HEK293 (cell line): ENCODE data around the gene ZNF503.
A peak's percentile ranks its signal among the peaks of the same experiment; 100 is the strongest.

Experiments used
- CTCF ChIA-PET: fragments of 350-600 bp; formaldehyde crosslinking; extraction: SDS; loops from one replicate; lab custom pipeline; 2021; ENCODE audit warnings: antibody characterized with exemption; lab: Yijun Ruan, JAX
- POLR2A ChIA-PET: fragments of 300-600 bp; formaldehyde crosslinking; extraction: SDS; loops from one replicate; lab custom pipeline; 2020; ENCODE audit warnings: antibody characterized with exemption, inconsistent platforms; lab: Yijun Ruan, JAX
- H3K27ac ChIP-seq: fragments of 200-500 bp; sonication (Bioruptor generic); 2 replicates; pipeline ENCODE4 v1.5.1; 2014; ENCODE audit warnings: low read depth, low read length, control low read depth, inconsistent platforms; ENCODE audit errors: extremely low read depth
- H3K36me3 ChIP-seq, 2 experiments: fragments of 200-500 bp in 1 of 2; sonication (Bioruptor generic) in 1 of 2; 1 replicate in 1 of 2; 2 replicates in 1 of 2; pipeline ENCODE4 v1.5.1; 2014 to 2017; ENCODE audit warnings: inconsistent platforms in 2 of 2, low read length in 2 of 2; ENCODE audit not compliant: control insufficient read depth in 2 of 2, insufficient read depth in 1 of 2
- H3K4me1 ChIP-seq: fragments of 200-500 bp; sonication (Bioruptor generic); 2 replicates; pipeline ENCODE4 v1.5.1; 2014; ENCODE audit warnings: mild to moderate bottlenecking, low read length, inconsistent platforms; ENCODE audit not compliant: control insufficient read depth, insufficient read depth
- H3K4me3 ChIP-seq: 2 replicates; pipeline ENCODE4 v1.5.1; 2011; ENCODE audit warnings: low read depth, mild to moderate bottlenecking, control low read depth, low read length, moderate library complexity
- H3K9me3 ChIP-seq: fragments of 200-500 bp; sonication (Bioruptor generic); 2 replicates; pipeline ENCODE4 v1.5.1; 2014; ENCODE audit warnings: low read depth, low read length, inconsistent platforms; ENCODE audit not compliant: control insufficient read depth, insufficient read depth
- BCL11A ChIP-seq: fragments of 450-650 bp; formaldehyde crosslinking; IDR thresholded peaks from 2 replicates; pipeline ENCODE4 v1.5.1; 2016; ENCODE audit warnings: low read depth, missing biosample characterization, missing genetic modification characterization
- KLF10 ChIP-seq: fragments of 450-650 bp; IDR thresholded peaks from 2 replicates; pipeline ENCODE4 v1.5.1; 2018; ENCODE audit warnings: missing biosample characterization, mild to moderate bottlenecking, missing genetic modification characterization
- SCRT2 ChIP-seq: fragments of 450-650 bp; formaldehyde crosslinking; IDR thresholded peaks from 2 replicates; pipeline ENCODE4 v1.5.1; 2016; ENCODE audit warnings: missing biosample characterization, missing genetic modification characterization
- SETDB1 ChIP-seq: IDR thresholded peaks from one replicate; pipeline ENCODE4 v1.6.1; 2017; ENCODE audit warnings: mild to moderate bottlenecking, low read length, moderate library complexity, mixed read lengths; ENCODE audit not compliant: insufficient read length
- TRIM28 ChIP-seq: IDR thresholded peaks from 2 replicates; pipeline ENCODE4 v1.6.1; 2011; ENCODE audit warnings: low read length, control low read depth, borderline replicate concordance
- ZBTB21 ChIP-seq: fragments of 450-650 bp; formaldehyde crosslinking; IDR thresholded peaks from 2 replicates; pipeline ENCODE4 v1.5.1; 2017; ENCODE audit warnings: missing biosample characterization, missing genetic modification characterization
- ZFHX2 ChIP-seq: fragments of 450-650 bp; formaldehyde crosslinking; conservative IDR thresholded peaks from 2 replicates; pipeline ENCODE4 v1.5.1; 2016; ENCODE audit warnings: missing biosample characterization, missing genetic modification characterization
- ZNF112 ChIP-seq: fragments of 450-650 bp; formaldehyde crosslinking; IDR thresholded peaks from 2 replicates; pipeline ENCODE4 v1.5.0; 2017; ENCODE audit warnings: missing biosample characterization, missing genetic modification characterization
- ZNF121 ChIP-seq: fragments of 450-650 bp; formaldehyde crosslinking; IDR thresholded peaks from 2 replicates; pipeline ENCODE4 v1.5.1; 2016; ENCODE audit warnings: missing biosample characterization, missing genetic modification characterization
- ZNF16 ChIP-seq: fragments of 450-650 bp; formaldehyde crosslinking; IDR thresholded peaks from 2 replicates; pipeline ENCODE4 v1.5.1; 2016; ENCODE audit warnings: low read depth, missing biosample characterization, missing genetic modification characterization
- ZNF311 ChIP-seq: fragments of 450-650 bp; formaldehyde crosslinking; IDR thresholded peaks from 2 replicates; pipeline ENCODE4 v1.5.1; 2017; ENCODE audit warnings: missing biosample characterization, missing genetic modification characterization, borderline replicate concordance
- ZNF423 ChIP-seq: fragments of 450-650 bp; formaldehyde crosslinking; IDR thresholded peaks from 2 replicates; pipeline ENCODE4 v1.5.1; 2016; ENCODE audit warnings: missing biosample characterization, missing genetic modification characterization
- ZNF510 ChIP-seq: fragments of 450-650 bp; formaldehyde crosslinking; IDR thresholded peaks from 2 replicates; pipeline ENCODE4 v1.5.1; 2018; ENCODE audit warnings: mild to moderate bottlenecking, missing genetic modification characterization, missing biosample characterization; ENCODE audit not compliant: insufficient replicate concordance
- ZNF585B ChIP-seq: fragments of 450-650 bp; formaldehyde crosslinking; IDR thresholded peaks from 2 replicates; pipeline ENCODE4 v1.5.1; 2016; ENCODE audit warnings: missing biosample characterization, missing genetic modification characterization
- ZNF670 ChIP-seq: fragments of 450-650 bp; formaldehyde crosslinking; IDR thresholded peaks from 2 replicates; pipeline ENCODE4 v1.5.1; 2016; ENCODE audit warnings: missing biosample characterization, missing genetic modification characterization, low read depth
- ZNF701 ChIP-seq: fragments of 450-650 bp; formaldehyde crosslinking; IDR thresholded peaks from 2 replicates; pipeline ENCODE4 v1.5.1; 2016; ENCODE audit warnings: missing biosample characterization, missing genetic modification characterization
- ZNF792 ChIP-seq: fragments of 450-650 bp; formaldehyde crosslinking; IDR thresholded peaks from 2 replicates; pipeline ENCODE4 v1.5.1; 2016; ENCODE audit warnings: missing biosample characterization, missing genetic modification characterization
- ZNF830 ChIP-seq: fragments of 450-650 bp; IDR thresholded peaks from 2 replicates; pipeline ENCODE4 v1.5.0; 2018; ENCODE audit warnings: missing biosample characterization, missing genetic modification characterization, low read depth, mild to moderate bottlenecking, moderate library complexity
- ZNF837 ChIP-seq: fragments of 450-650 bp; formaldehyde crosslinking; IDR thresholded peaks from 2 replicates; pipeline ENCODE4 v1.5.1; 2016; ENCODE audit warnings: missing biosample characterization, missing genetic modification characterization
- TF ChIP-seq, protein P1 (sequence below): fragments of 450-650 bp; formaldehyde crosslinking; IDR thresholded peaks from 2 replicates; pipeline ENCODE4 v1.5.1; 2016; ENCODE audit warnings: missing biosample characterization, missing genetic modification characterization
- TF ChIP-seq, protein P2 (sequence below): fragments of 450-650 bp; formaldehyde crosslinking; IDR thresholded peaks from 2 replicates; pipeline ENCODE4 v1.5.1; 2016; ENCODE audit warnings: missing biosample characterization, missing genetic modification characterization
- TF ChIP-seq, protein P3 (sequence below): fragments of 450-650 bp; formaldehyde crosslinking; IDR thresholded peaks from 2 replicates; pipeline ENCODE4 v1.5.1; 2016; ENCODE audit warnings: missing biosample characterization, missing genetic modification characterization
- TF ChIP-seq, protein P4 (sequence below): fragments of 450-650 bp; formaldehyde crosslinking; IDR thresholded peaks from 2 replicates; pipeline ENCODE4 v1.5.1; 2016; ENCODE audit warnings: missing biosample characterization, missing genetic modification characterization

Gene ZNF503

DNA sequence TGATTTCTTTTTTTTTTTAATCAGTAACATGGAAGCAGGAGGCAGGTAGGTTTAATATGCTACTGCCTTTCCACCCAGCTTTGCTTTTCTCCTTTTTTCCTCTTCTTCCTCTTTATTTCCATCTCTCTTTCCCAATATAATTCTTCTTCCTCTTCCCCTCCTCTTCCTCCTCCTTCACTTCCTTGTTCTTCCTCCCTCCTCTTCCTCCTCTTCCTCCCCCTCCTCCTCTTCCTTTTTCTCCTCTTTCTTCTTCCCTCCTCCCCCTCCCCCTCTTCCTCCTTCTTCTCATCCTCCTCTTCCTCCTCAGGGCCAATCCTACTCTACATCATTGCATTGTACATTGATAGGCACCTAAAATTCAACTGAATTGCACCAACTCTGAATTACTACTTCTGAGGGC, 11.4 kb downstream of the ZNF503 start (continued):
- TF ChIP-seq, protein P1, sequence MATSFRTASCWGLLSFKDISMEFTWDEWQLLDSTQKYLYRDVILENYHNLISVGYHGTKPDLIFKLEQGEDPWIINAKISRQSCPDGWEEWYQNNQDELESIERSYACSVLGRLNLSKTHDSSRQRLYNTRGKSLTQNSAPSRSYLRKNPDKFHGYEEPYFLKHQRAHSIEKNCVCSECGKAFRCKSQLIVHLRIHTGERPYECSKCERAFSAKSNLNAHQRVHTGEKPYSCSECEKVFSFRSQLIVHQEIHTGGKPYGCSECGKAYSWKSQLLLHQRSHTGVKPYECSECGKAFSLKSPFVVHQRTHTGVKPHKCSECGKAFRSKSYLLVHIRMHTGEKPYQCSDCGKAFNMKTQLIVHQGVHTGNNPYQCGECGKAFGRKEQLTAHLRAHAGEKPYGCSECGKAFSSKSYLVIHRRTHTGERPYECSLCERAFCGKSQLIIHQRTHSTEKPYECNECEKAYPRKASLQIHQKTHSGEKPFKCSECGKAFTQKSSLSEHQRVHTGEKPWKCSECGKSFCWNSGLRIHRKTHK, result no peak
- no peak for TF ChIP-seq ZNF16 (tag by site-specific recombination)

DNA sequence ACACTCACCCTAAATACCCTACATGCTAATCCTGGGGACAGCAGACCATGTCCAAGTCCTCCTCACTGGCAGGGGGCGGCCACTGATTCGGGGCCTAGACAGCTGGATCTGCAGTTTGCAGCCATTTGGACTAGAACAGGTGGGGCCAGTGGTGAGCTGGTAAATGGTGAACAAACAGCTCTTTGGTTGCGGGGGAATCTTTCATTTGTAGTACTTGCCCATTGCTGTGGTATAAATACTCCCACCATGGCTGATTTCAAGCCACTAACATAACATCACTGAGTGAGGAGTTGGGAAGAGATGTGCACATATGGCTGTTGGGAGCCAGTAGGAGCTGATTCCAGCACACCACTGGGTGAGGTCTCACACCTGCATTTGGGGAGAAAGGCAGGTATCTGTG, 13.5 kb downstream of the ZNF503 start:
- peak; percentile 94 for TF ChIP-seq ZNF112
- TF ChIP-seq, protein P2, sequence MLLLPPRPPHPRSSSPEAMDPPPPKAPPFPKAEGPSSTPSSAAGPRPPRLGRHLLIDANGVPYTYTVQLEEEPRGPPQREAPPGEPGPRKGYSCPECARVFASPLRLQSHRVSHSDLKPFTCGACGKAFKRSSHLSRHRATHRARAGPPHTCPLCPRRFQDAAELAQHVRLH (tag by site-specific recombination), result no peak
- TF ChIP-seq, all 188 proteins: peak for 1
- ChIA-PET POLR2A (no interaction called here), CTCF (no interaction called here)
- Histone ChIP-seq H3K36me3 (no peaks in the 10 kb centered on the region), H3K4me3 (no peak overlapping the region), H3K4me1 (no peaks in the 10 kb centered on the region), H3K9me3 (no peaks in the 10 kb centered on the region), H3K27ac (no peak overlapping the region)

DNA sequence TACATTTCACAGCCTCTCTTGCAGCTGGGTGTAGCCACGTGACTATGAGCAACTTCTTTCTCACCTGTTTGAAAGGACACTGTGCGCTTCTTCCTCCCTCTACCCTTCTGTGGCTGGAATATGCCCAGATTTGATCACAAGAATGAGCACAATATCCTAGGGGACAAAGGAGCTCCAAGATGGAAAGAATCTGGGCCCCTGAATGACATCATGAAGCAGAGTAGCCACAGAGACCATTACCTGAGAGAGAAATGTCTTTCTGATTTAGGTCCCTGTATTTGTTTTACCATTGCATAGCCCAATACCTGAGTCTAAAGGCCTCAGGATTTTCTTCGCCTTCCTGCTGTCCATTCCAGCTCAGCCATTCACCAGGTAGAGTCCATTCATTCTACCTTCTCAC, 15.4 kb downstream of the ZNF503 start:
- Histone ChIP-seq H3K4me1 (no peaks in the 10 kb centered on the region), H3K4me3 (no peak overlapping the region)
- no peak for TF ChIP-seq ZNF701 (tag by site-specific recombination)
- peak; percentile 19; the same call in 1 of the 2 replicates for TF ChIP-seq TRIM28
- peak; percentile 38 for TF ChIP-seq SETDB1
- TF ChIP-seq, all 188 proteins: peak for 2
- Histone ChIP-seq H3K36me3 (no peaks in the 10 kb centered on the region), H3K9me3 (no peaks in the 10 kb centered on the region), H3K27ac (no peak overlapping the region)
- CTCF ChIA-PET, result interaction anchor here (1.6 to 1.8 kb wide), 2 partner anchors 9 to 88 kb away, joined by 3 to 10 read pairs; no protein-coding TSS in a partner anchor
- POLR2A ChIA-PET, result no interaction called here

DNA sequence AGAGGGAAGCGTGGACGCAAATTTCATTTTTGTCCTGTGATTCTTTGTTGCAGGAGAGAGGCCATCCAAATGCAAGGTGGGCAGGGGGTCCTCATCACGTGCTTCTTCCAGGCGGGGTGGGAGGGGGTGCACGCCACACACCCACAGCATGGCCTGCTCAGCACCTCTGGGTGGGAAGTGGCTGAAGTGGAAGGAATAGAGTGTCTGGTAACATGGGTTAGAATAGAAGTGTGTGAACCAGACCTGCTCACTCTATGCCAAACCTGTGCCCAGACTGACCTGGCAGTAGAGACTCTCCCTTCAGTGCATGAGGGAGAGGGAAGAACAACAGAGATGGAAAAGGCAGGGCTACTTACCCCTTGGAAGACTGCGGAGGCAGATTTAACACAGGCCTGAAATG, 21.7 kb downstream of the ZNF503 start:
- no peaks in the 10 kb centered on the region for H3K9me3 ChIP-seq
- ChIA-PET POLR2A (interaction anchor here (0.5 to 1.2 kb wide), 5 partner anchors 15 to 22 kb away, joined by 3 to 8 read pairs (median 3); partner anchors contain the start of gene ZNF503), CTCF (interaction anchor here (3.2 kb wide), 1 partner anchor 15 kb away, joined by 11 read pairs; no protein-coding TSS in a partner anchor)
- no peak overlapping the region for H3K4me3 ChIP-seq
- peak overlapping the region; percentile 59 for H3K27ac ChIP-seq
- H3K4me1 ChIP-seq, result peaks cover 11% of the 10 kb centered on the region
- no peaks in the 10 kb centered on the region for H3K36me3 ChIP-seq
- TF ChIP-seq ZNF121 (peak; percentile 57; the same call in 1 of the 2 replicates), ZFHX2 (tag by site-specific recombination) (peak; percentile 61), ZBTB21 (no peak), KLF10 (no peak), ZNF830 (tag by site-specific recombination) (no peak), ZNF311 (tag by site-specific recombination) (no peak), ZNF510 (no peak), SCRT2 (no peak), ZNF792 (tag by site-specific recombination) (no peak), ZNF670 (tag by site-specific recombination) (no peak), ZNF837 (tag by site-specific recombination) (no peak), ZNF585B (tag by site-specific recombination) (no peak), ZNF423 (tag by site-specific recombination) (0 out of 2 replicates have a peak, but pooled peaks have one; percentile 52), BCL11A (tag by site-specific recombination) (no peak)
- TF ChIP-seq, protein P3, sequence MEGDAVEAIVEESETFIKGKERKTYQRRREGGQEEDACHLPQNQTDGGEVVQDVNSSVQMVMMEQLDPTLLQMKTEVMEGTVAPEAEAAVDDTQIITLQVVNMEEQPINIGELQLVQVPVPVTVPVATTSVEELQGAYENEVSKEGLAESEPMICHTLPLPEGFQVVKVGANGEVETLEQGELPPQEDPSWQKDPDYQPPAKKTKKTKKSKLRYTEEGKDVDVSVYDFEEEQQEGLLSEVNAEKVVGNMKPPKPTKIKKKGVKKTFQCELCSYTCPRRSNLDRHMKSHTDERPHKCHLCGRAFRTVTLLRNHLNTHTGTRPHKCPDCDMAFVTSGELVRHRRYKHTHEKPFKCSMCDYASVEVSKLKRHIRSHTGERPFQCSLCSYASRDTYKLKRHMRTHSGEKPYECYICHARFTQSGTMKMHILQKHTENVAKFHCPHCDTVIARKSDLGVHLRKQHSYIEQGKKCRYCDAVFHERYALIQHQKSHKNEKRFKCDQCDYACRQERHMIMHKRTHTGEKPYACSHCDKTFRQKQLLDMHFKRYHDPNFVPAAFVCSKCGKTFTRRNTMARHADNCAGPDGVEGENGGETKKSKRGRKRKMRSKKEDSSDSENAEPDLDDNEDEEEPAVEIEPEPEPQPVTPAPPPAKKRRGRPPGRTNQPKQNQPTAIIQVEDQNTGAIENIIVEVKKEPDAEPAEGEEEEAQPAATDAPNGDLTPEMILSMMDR (tag by site-specific recombination), result no peak
- TF ChIP-seq, protein P4, sequence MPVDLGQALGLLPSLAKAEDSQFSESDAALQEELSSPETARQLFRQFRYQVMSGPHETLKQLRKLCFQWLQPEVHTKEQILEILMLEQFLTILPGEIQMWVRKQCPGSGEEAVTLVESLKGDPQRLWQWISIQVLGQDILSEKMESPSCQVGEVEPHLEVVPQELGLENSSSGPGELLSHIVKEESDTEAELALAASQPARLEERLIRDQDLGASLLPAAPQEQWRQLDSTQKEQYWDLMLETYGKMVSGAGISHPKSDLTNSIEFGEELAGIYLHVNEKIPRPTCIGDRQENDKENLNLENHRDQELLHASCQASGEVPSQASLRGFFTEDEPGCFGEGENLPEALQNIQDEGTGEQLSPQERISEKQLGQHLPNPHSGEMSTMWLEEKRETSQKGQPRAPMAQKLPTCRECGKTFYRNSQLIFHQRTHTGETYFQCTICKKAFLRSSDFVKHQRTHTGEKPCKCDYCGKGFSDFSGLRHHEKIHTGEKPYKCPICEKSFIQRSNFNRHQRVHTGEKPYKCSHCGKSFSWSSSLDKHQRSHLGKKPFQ, result peak; percentile 60
- TF ChIP-seq, all 188 proteins: peak for 4
